Pulmonary artery endothelial cell (primary cell): ENCODE results near the gene GOSR2. TPM values are rescaled to one million over a fixed set of nuclear protein-coding genes. Genes with fewer than 3 reads are reported as not detected.

Experiments
- DNase-seq: peaks from one replicate; pipeline ENCODE4 v3.0.0-alpha.2; 2011; ENCODE audit warnings: low read depth, low spot score
- total RNA-seq: library from RNA; depleted of rRNA; stranded (reverse); fragments of >200 nt; gene quantifications from 2 replicates; pipeline ENCODE4 v1.2.3, GENCODE V29; 2014

The GOSR2 gene
- total RNA-seq = 57.5 and 58.4 TPM in 2 replicates

GRCh38 chr17:46922804-46923635 lies at the start of gene GOSR2:
Gene GOSR2 (plus strand): TSS chr17:46923160. CDS start chr17:46923193, 33 bp downstream.
- DNase-seq = peak; percentile 52

DNA sequence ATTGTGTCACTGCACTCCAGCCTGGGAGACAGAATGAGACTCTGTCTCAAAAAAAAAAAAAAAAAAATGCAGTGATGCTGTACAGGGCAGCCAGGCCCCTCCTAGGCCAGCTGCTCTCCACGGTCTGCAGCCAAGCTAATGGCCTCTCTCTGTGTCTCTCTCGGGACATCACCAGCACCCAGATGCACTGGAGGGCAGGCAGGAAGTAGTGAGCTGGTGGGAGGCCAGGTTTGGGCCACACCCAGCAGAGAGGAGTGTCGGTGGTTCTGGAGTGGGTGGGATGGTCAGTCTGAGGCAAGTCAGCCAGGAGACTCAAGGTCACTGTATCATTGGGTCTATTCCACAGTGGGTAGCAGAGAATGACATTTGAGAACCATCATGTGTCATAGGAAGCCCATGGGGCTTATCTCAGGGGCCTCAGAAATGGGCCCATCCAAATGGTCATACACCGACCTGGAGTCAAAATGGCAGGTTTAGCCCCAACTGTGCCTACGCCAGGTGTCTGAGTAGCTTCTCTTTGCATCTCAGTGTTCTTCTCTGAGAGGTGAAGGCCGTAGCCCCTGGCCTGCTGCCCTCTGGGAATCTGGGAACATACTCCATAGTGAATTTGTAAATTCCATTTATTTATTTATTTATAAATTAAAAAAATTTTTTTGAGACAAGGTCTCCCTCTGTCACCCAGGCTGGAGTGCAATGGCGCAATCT lies 48.9 kb upstream of the GOSR2 start:
- DNase-seq = no peak

DNA sequence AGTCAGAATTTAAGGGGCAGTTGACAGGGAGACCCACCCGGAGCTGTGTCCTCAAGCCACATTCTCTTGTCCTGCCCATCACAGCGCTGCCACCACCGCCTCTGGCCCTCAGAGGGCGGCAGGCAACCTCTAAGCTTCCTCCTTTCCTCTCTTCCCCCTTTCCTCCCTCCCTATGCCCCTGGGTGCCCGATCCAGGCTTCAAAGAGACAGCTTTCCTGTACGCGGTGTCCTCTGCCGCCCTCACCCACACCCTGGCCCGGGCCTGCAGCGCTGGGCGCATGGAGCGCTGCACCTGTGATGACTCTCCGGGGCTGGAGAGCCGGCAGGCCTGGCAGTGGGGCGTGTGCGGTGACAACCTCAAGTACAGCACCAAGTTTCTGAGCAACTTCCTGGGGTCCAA lies 48.1 kb upstream of the GOSR2 start:
- no peak for DNase-seq

GRCh38 chr17:46875849-46876352 lies 47.1 kb upstream of the GOSR2 start:
- DNase-seq = no peak

DNA sequence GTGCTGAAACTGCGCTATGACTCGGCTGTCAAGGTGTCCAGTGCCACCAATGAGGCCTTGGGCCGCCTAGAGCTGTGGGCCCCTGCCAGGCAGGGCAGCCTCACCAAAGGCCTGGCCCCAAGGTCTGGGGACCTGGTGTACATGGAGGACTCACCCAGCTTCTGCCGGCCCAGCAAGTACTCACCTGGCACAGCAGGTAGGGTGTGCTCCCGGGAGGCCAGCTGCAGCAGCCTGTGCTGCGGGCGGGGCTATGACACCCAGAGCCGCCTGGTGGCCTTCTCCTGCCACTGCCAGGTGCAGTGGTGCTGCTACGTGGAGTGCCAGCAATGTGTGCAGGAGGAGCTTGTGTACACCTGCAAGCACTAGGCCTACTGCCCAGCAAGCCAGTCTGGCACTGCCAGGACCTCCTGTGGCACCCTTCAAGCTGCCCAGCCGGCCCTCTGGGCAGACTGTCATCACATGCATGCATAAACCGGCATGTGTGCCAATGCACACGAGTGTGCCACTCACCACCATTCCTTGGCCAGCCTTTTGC lies 46.5 kb upstream of the GOSR2 start:
- DNase-seq = no peak

GRCh38 chr17:46876926-46877325 lies 46.0 kb upstream of the GOSR2 start:
- no peak for DNase-seq

- no peak for DNase-seq
These were observed 45.5 kb upstream of the GOSR2 start for GRCh38 chr17:46877466-46877865.

GRCh38 chr17:46878055-46878454 lies 44.9 kb upstream of the GOSR2 start:
- no peak for DNase-seq

- no peak for DNase-seq
These were observed 43.9 kb upstream of the GOSR2 start for GRCh38 chr17:46879101-46879500.

- no peak for DNase-seq
These were observed 41.9 kb upstream of the GOSR2 start for GRCh38 chr17:46881015-46881414.

DNA sequence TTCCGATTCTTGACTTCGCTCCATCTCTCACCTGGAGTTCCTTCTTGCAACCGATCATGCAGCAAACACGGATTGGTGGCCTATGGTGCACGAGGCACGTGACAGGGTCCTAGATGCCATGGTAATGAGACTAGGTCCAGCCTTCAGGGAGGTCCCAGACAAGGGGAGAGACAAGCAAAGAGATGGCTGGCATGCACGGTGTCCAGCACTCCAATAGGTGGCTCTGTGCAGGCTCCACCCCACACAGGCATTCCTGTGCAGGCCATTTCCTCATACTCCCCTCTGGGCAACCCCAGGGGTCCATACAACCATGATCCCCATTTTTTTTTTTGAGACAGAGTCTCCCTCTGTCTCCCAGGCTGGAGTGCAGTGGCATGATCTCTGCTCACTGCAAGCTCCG lies 40.3 kb upstream of the GOSR2 start:
- no peak for DNase-seq

DNA sequence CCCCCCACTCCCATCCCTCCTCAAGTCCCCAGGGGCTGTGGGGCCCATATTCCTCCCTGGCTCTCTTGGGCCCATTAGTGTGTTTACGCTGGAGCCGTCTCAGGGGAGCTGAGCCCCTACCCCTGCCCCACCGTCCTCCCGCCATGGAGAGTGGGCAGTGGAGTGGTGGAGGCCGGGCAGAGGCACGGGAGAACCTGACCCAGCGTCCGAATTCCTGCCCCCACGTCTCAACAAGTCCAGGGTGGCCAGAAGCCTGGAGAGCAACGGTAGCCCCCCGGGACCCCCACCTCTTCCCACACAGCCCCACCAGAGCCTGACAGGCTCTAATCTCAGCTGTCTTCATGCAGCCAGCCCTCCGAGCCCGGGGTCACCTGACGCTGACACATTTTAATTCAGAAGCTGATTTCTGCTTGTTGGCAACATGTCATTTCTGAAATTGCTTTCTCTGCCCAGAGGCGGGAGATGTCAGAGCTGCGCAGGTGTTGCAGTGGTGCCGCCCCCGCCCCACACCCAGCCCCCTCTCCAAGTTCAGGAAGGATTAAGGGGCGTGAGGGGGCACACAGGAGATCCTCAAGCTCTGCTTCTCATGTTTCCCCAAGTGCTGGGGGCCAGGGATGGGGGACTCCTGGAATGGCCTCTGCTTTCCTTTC lies 39.0 kb upstream of the GOSR2 start:
- no peak for DNase-seq

DNA sequence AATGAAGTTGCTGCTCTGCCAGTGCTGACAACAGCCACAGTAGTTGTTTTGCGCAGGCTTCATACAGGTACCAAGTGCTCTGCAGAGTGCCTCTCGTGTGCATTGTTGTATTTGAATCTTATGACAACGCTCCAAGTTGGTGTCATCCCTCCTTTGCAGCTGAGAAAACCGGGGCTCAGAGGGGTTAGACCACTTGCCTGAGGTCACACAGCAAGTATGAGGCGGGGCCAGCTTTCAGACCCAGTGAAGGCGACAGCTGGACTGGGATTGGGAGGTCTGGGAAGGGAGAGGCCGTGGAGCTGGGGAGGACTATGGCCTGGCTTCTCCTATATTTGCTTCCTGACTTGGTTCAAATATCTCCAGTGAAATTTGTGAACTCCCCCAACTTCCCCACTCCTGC lies 38.4 kb upstream of the GOSR2 start:
- DNase-seq = no peak

GRCh38 chr17:46885415-46886309 lies 37.3 kb upstream of the GOSR2 start:
- DNase-seq = no peak

GRCh38 chr17:46886310-46886663 lies 36.7 kb upstream of the GOSR2 start:
- DNase-seq = no peak

- no peak for DNase-seq
These were observed 35.2 kb upstream of the GOSR2 start for GRCh38 chr17:46887717-46888116.

GRCh38 chr17:46888727-46889126 lies 34.2 kb upstream of the GOSR2 start:
- DNase-seq = no peak

- DNase-seq = no peak
These were observed 33.4 kb upstream of the GOSR2 start for GRCh38 chr17:46889519-46889918.

GRCh38 chr17:46889992-46890564 lies 32.9 kb upstream of the GOSR2 start:
- DNase-seq = no peak

- DNase-seq = no peak
These were observed 32.3 kb upstream of the GOSR2 start for GRCh38 chr17:46890638-46891037.
